ENCODE data around the gene EXOC7. TPM values are rescaled to one million over a fixed set of nuclear protein-coding genes. Genes with fewer than 3 reads are reported as not detected.
A peak's percentile ranks its signal among the peaks of the same experiment; 100 is the strongest.

Gene EXOC7
- total RNA-seq, 1 donor from 2014 or later = 80.1 TPM

DNA sequence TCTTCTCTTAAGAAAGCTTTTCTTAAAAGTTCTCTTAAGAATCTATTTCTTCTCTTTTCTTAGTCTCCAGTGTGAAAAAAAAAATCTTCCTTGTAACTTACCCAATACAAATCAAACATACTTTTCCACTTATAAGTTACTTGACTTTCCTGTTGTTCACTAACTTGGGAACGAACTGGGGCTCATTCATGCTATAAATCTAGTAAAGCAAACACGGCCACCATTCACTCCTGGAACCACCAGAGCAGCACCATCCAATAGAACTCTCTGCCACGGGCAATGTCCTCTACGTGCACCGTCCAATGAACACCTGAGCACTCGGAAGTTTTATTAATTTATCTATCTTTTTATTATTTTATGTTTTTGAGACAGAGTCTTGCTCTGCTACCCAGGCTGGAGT is 52.0 kb downstream of the EXOC7 start:
- DNase-seq (ENCODE audit: low read depth) = no peak
- H3K4me3 ChIP-seq (ENCODE audit: low read depth, low read length) = no peak overlapping the region
- H3K27me3 ChIP-seq (ENCODE audit: control insufficient read depth, insufficient read depth, low read length) = no peaks in the 10 kb centered on the region
- peaks cover 6% of the 10 kb centered on the region for H3K36me3 ChIP-seq (ENCODE audit: control insufficient read depth, insufficient read depth, low read length)
- TF ChIP-seq, protein P1, sequence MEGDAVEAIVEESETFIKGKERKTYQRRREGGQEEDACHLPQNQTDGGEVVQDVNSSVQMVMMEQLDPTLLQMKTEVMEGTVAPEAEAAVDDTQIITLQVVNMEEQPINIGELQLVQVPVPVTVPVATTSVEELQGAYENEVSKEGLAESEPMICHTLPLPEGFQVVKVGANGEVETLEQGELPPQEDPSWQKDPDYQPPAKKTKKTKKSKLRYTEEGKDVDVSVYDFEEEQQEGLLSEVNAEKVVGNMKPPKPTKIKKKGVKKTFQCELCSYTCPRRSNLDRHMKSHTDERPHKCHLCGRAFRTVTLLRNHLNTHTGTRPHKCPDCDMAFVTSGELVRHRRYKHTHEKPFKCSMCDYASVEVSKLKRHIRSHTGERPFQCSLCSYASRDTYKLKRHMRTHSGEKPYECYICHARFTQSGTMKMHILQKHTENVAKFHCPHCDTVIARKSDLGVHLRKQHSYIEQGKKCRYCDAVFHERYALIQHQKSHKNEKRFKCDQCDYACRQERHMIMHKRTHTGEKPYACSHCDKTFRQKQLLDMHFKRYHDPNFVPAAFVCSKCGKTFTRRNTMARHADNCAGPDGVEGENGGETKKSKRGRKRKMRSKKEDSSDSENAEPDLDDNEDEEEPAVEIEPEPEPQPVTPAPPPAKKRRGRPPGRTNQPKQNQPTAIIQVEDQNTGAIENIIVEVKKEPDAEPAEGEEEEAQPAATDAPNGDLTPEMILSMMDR (IDR thresholded peaks at IDR 0.05; ENCODE audit: insufficient read depth, low read length, poor library complexity, severe bottlenecking) = no peak

DNA sequence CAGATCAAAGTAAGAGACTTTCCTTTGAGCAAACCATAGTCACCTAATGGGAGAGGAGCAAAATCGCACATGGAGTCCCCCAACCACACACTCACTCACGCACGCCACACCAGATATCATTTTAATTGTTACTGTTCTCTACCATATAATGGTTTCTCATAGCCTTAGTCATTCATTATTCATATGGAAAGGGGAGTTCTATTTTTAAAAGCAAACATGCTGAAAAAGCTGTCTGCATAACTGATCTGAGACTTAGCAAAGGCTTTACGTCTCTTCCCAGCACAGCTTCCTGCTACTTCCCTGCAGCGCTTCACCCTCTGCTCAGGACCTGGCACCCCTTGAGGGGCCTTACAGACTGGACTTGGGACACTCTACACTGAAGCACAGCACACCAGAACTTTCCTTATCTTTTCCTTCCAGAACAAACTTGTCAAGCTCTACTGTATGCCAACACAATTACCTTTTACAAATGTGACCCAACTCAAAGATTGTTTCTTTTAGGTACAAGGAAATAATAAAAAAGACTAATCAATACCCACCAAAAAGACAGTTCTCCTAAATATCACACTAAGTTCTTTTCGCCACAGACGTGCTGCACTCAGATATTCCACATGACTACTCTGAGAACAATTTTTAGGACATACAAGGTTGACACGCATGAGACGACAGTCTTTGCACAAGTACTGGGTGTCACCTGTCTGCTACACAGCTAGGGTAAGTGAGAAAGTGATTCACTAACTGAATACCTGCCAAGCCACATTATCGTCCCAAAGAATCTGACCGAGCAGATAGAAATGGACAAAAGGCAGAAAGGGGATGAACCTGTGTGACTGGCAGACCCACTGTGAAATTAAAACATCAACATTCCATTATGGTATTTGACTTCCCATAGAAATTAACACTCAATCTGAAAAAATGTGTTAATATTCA is 52.8 kb downstream of the EXOC7 start:
- peak; percentile 63 for DNase-seq (ENCODE audit: low read depth)
- H3K4me3 ChIP-seq (ENCODE audit: low read depth, low read length) = no peak overlapping the region
- H3K36me3 ChIP-seq (ENCODE audit: control insufficient read depth, insufficient read depth, low read length) = peaks cover 6% of the 10 kb centered on the region
- no peaks in the 10 kb centered on the region for H3K27me3 ChIP-seq (ENCODE audit: control insufficient read depth, insufficient read depth, low read length)
- TF ChIP-seq, protein P1 (IDR thresholded peaks at IDR 0.05; ENCODE audit: insufficient read depth, low read length, poor library complexity, severe bottlenecking) = no peak

DNA sequence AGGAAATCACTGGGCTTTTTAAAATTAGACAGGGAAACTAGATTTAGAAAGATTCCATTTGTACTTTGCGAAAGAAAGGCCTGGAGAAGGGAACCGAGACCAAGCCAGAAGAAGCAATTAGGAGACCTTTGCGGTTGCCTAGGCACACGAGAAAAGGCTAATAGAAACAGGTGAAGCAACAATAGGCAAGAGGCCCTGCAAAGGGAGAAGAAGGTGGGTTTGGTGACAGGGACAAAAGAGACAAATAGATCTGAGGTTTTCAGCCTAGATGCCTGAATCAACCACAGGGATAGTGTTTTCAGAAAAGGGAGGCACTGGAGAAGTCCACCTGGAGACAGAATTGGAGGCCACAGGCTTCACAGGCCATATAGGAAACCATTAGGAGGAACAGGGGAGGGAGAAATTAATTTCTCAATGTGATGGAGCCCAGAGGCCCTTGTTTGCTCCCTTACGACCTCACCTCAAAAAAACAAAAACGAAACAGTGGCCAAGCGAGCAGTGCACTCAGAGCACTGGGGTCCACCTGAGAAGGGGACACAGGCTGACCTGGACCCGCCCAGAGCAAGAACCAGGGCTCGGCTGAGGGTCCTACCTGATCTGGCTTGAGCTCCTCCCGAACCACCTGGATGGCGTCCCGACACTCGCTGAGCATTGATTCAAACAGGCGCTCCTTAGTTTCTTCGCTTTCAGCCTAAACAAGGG is 53.6 kb downstream of the EXOC7 start:
- TF ChIP-seq, protein P1 (IDR thresholded peaks at IDR 0.05; ENCODE audit: insufficient read depth, low read length, poor library complexity, severe bottlenecking) = no peak
- H3K27me3 ChIP-seq (ENCODE audit: control insufficient read depth, insufficient read depth, low read length) = no peaks in the 10 kb centered on the region
- no peak overlapping the region for H3K4me3 ChIP-seq (ENCODE audit: low read depth, low read length)
- H3K36me3 ChIP-seq (ENCODE audit: control insufficient read depth, insufficient read depth, low read length) = peaks cover 6% of the 10 kb centered on the region
- no peak for DNase-seq (ENCODE audit: low read depth)

DNA sequence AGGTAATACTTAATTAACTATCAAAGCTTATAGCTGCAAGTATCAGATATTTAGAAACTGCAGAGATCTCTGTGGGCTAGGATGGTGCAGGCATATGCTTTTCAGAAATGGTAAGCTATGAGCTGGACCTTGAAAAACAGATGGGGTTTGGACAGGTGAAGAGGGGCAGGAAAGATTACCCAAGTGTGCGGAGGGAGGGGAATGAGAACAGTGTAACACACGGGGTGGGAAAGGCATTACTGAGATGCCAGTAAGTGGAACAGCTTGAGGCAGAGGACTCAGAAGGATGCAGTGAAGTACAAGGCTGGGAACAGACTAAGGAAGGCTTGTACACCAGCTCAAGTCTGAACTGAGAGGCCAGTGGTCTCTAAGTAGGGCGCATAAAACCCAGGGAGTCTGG is 54.3 kb downstream of the EXOC7 start:
- Histone ChIP-seq H3K4me3 (ENCODE audit: low read depth, low read length) (no peak overlapping the region), H3K27me3 (ENCODE audit: control insufficient read depth, insufficient read depth, low read length) (no peaks in the 10 kb centered on the region), H3K36me3 (ENCODE audit: control insufficient read depth, insufficient read depth, low read length) (peaks cover 6% of the 10 kb centered on the region)
- TF ChIP-seq, protein P1 (IDR thresholded peaks at IDR 0.05; ENCODE audit: insufficient read depth, low read length, poor library complexity, severe bottlenecking) = no peak
- DNase-seq (ENCODE audit: low read depth) = no peak

DNA sequence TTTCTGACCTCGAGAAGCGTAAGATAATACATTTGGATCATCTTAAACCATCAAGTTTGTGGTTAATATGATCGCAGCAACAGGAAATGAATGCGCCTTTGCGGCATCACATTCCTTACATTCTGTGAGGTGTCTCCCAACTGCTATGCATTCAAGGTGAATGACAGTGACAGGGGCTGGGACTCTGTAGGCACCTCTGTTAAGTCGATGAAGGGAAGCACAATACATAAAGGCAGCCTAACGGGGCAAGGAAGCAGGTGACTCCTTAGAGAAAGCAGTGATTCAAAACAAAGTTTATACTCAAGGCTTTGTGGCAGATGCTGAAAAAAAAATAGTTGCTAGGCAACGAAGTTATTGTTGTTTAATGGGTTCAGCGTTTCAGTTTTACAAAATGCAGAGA is 54.9 kb downstream of the EXOC7 start:
- Histone ChIP-seq H3K27me3 (ENCODE audit: control insufficient read depth, insufficient read depth, low read length) (no peaks in the 10 kb centered on the region), H3K36me3 (ENCODE audit: control insufficient read depth, insufficient read depth, low read length) (peaks cover 6% of the 10 kb centered on the region), H3K4me3 (ENCODE audit: low read depth, low read length) (no peak overlapping the region)
- DNase-seq (ENCODE audit: low read depth) = no peak
- TF ChIP-seq, protein P1 (IDR thresholded peaks at IDR 0.05; ENCODE audit: insufficient read depth, low read length, poor library complexity, severe bottlenecking) = no peak
